Natural killer cell (primary cell): ENCODE data around the gene ADAMTS18. TPM values are rescaled to one million over a fixed set of nuclear protein-coding genes. Genes with fewer than 3 reads are reported as not detected.

Experiments
- ATAC-seq, 3 donors: fragments of 150-1000 bp in 2 of 3; fragments of 200-7000 bp in 1 of 3; cut with Tn5 transposase; 1 replicate in 1 of 3; 2 replicates in 2 of 3; pipeline ENCODE4 v1.10.0; 2021; ENCODE audit warnings: mild to moderate bottlenecking in 2 of 3, moderate library complexity in 2 of 3
- DNase-seq, 2 donors: peaks; one replicate each; pipeline versions ENCODE4 v3.0.0 to v3.0.0-alpha.2; 2013 to 2021; ENCODE audit warnings: mixed read lengths in 1 of 2
- H3K27ac ChIP-seq: one replicate; pipeline ENCODE4 v1.5.1; 2013; ENCODE audit warnings: mild to moderate bottlenecking, low read length
- H3K27me3 ChIP-seq: one replicate; pipeline ENCODE4 v1.6.1; 2013; ENCODE audit warnings: low read length; ENCODE audit not compliant: control insufficient read depth, insufficient read depth
- H3K36me3 ChIP-seq: one replicate; pipeline ENCODE4 v1.6.1; 2013; ENCODE audit warnings: low read length; ENCODE audit not compliant: control insufficient read depth, insufficient read depth
- H3K4me1 ChIP-seq: one replicate; pipeline ENCODE4 v1.6.1; 2013; ENCODE audit warnings: low read length; ENCODE audit not compliant: control insufficient read depth, insufficient read depth
- H3K4me3 ChIP-seq: one replicate; pipeline ENCODE4 v1.5.1; 2013; ENCODE audit warnings: low read length
- H3K9me3 ChIP-seq: one replicate; pipeline ENCODE4 v1.6.1; 2013; ENCODE audit warnings: low read length; ENCODE audit not compliant: control insufficient read depth, insufficient read depth
- H3K27ac Mint-ChIP-seq, 2 donors: one replicate each; pipeline ENCODE4 v1.8.0; 2022; ENCODE audit warnings: mild to moderate bottlenecking in 2 of 2, mixed read lengths in 2 of 2, moderate library complexity in 1 of 2
- H3K27me3 Mint-ChIP-seq, 2 donors: one replicate each; pipeline ENCODE4 v1.8.0; 2022; ENCODE audit warnings: low read depth in 2 of 2, mixed read lengths in 2 of 2
- H3K36me3 Mint-ChIP-seq: one replicate; pipeline ENCODE4 v1.8.0; 2022; ENCODE audit warnings: mixed read lengths
- H3K4me1 Mint-ChIP-seq, 2 donors: one replicate each; pipeline ENCODE4 v1.8.0; 2022; ENCODE audit warnings: mixed read lengths in 2 of 2
- H3K4me3 Mint-ChIP-seq: one replicate; pipeline ENCODE4 v1.8.0; 2022; ENCODE audit warnings: mild to moderate bottlenecking, moderate library complexity, mixed read lengths
- H3K9me3 Mint-ChIP-seq, 2 donors: one replicate each; pipeline ENCODE4 v1.8.0; 2022; ENCODE audit warnings: mixed read lengths in 2 of 2
- WGBS: methylation state at CpG from one replicate; pipeline ENCODE4 v1.1.7; 2013; ENCODE audit warnings: missing lambda C conversion rate; ENCODE audit not compliant: insufficient coverage; 5-methylcytosine and 5-hydroxymethylcytosine counted together
- intact Hi-C: fragments of 100-400 bp; cut with micrococcal nuclease; formaldehyde crosslinking; loops from one replicate; pipeline ENCODE4 v1.14.2; 2022
- total RNA-seq, 4 donors: library from RNA; stranded (reverse); fragments of 120-200 nt in 1 of 4; gene quantifications; one replicate each; pipeline versions ENCODE4 v1.2.3 to v1.2.4, GENCODE V29; 2013 to 2022
- TF ChIP-seq, protein P1 (sequence below): fragments of 200-600 bp; IDR thresholded peaks from one replicate; pipeline ENCODE4 v1.8.0; 2022; ENCODE audit warnings: antibody characterized with exemption

ADAMTS18 gene
- total RNA-seq, 3 donors from 2014 or later (not counting 1 experiment from before 2014, with no cell fraction given) = not detected

DNA sequence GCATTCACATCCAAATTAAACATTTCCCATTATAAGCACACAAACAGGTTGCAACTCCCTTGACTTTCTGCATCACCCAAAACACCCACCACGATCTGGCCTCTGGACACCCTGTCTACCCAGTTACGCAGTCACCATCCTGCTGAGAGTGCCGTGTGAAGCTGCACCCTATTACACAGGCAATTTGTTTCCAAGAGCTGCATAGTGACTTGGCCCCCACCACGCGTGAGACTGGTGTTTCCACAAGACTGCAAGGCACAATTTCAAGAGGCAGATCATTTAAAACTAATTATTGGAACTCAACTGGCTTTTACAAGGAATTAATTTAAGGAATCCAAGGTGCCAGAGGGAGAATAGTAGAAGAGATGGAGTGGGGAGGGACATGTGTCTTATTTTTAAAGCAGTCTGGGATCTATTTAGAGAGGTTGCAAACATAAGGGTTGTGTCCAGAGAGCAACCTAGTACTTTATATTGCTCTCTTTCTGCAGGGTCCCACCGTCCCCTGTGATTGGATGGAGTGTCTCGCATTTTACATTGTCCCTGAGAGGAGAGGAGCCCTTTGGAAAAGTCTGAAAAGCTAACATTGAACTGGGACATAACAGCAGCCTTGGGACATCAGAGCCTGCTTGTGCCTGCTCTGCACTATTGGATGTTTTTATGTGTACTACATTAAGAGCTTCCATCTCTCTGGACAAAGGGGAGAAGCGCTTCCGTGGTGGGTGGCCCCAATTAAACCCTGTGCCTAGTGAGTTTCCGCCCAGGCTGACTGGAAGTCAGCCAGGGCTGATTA lies 8.7 kb upstream of the ADAMTS18 start:
- WGBS = 76% methylated on average over 10 of the region's 10 CpGs
- Mint-ChIP-seq H3K9me3 (no peaks in the 10 kb centered on the region), H3K36me3 (no peaks in the 10 kb centered on the region), H3K4me1 (no peaks in the 10 kb centered on the region), H3K27ac (no peak overlapping the region), H3K27me3 (peaks cover 10 to 35% of the 10 kb centered on the region in 2 donors), H3K4me3 (no peak overlapping the region)
- Histone ChIP-seq H3K9me3 (no peaks in the 10 kb centered on the region), H3K4me1 (no peaks in the 10 kb centered on the region), H3K27me3 (no peaks in the 10 kb centered on the region), H3K27ac (no peak overlapping the region), H3K36me3 (no peaks in the 10 kb centered on the region), H3K4me3 (no peak overlapping the region)
- DNase-seq = no peak
- ATAC-seq = no peak
- intact Hi-C loops = no loop called here
- TF ChIP-seq, protein P1, sequence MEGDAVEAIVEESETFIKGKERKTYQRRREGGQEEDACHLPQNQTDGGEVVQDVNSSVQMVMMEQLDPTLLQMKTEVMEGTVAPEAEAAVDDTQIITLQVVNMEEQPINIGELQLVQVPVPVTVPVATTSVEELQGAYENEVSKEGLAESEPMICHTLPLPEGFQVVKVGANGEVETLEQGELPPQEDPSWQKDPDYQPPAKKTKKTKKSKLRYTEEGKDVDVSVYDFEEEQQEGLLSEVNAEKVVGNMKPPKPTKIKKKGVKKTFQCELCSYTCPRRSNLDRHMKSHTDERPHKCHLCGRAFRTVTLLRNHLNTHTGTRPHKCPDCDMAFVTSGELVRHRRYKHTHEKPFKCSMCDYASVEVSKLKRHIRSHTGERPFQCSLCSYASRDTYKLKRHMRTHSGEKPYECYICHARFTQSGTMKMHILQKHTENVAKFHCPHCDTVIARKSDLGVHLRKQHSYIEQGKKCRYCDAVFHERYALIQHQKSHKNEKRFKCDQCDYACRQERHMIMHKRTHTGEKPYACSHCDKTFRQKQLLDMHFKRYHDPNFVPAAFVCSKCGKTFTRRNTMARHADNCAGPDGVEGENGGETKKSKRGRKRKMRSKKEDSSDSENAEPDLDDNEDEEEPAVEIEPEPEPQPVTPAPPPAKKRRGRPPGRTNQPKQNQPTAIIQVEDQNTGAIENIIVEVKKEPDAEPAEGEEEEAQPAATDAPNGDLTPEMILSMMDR = no peak

DNA sequence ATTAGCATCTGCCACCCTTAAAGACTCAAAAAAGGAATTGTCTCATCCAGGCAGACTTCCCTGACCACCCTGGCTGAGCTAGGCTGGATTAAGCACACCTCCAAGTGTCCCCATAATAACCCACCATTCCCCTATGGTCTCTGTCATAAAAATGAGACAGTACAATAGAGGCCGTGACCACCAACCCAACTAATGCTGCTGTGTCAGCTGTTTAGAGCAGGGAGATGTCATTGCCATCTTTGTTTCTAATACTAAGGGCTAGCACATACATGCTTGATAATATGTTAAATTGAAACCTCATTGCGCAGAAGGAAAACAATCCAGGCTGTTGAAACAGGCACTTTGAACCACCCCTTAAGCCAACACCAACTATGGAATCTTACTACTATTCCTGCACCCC lies 7.2 kb upstream of the ADAMTS18 start:
- no peaks in the 10 kb centered on the region for H3K9me3 Mint-ChIP-seq
- no peaks in the 10 kb centered on the region for H3K36me3 ChIP-seq
- no peaks in the 10 kb centered on the region for H3K36me3 Mint-ChIP-seq
- TF ChIP-seq, protein P1 = no peak
- no peak for ATAC-seq
- no peaks in the 10 kb centered on the region for H3K4me1 ChIP-seq
- no peaks in the 10 kb centered on the region for H3K9me3 ChIP-seq
- intact Hi-C loops = no loop called here
- no peak overlapping the region for H3K4me3 ChIP-seq
- H3K27ac ChIP-seq = no peak overlapping the region
- no peaks in the 10 kb centered on the region for H3K27me3 ChIP-seq
- WGBS = 94% methylated on average over 1 of the region's 2 CpGs
- H3K4me1 Mint-ChIP-seq = no peaks in the 10 kb centered on the region
- H3K27ac Mint-ChIP-seq = no peak overlapping the region
- H3K4me3 Mint-ChIP-seq = no peak overlapping the region
- peaks cover 10 to 37% of the 10 kb centered on the region in 2 donors for H3K27me3 Mint-ChIP-seq
- DNase-seq = no peak

DNA sequence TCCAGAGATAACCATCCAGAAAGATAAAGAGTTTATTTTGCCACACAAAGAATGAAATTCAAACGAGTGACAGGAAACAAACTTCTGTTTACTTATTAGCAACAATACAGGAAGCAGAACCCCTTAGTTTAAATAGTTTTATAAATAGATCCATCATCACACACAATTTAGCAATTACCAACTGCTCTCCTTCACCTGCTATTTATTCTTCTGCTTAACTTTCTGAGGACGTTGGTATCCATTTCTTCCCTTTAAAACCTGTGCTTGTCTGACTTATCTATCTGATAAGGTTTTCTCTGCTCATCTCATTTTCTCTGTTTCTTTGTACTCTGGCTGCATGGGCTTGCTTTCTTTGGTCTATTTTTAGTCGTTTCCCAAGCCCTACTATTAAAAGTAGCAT lies 4.3 kb upstream of the ADAMTS18 start:
- no peak overlapping the region for H3K4me3 Mint-ChIP-seq
- H3K27ac Mint-ChIP-seq = no peak overlapping the region
- Histone ChIP-seq H3K36me3 (no peaks in the 10 kb centered on the region), H3K9me3 (no peaks in the 10 kb centered on the region), H3K27me3 (no peaks in the 10 kb centered on the region), H3K4me3 (no peak overlapping the region), H3K27ac (no peak overlapping the region), H3K4me1 (no peaks in the 10 kb centered on the region)
- DNase-seq (no peak), ATAC-seq (no peak)
- peaks cover 17 to 47% of the 10 kb centered on the region in 2 donors for H3K27me3 Mint-ChIP-seq
- TF ChIP-seq, protein P1 = no peak
- H3K9me3 Mint-ChIP-seq = no peaks in the 10 kb centered on the region
- no peaks in the 10 kb centered on the region for H3K36me3 Mint-ChIP-seq
- 5% methylated on average over 2 of the region's 3 CpGs for whole genome bisulfite sequencing
- intact Hi-C loops = no loop called here
- H3K4me1 Mint-ChIP-seq = no peaks in the 10 kb centered on the region

DNA sequence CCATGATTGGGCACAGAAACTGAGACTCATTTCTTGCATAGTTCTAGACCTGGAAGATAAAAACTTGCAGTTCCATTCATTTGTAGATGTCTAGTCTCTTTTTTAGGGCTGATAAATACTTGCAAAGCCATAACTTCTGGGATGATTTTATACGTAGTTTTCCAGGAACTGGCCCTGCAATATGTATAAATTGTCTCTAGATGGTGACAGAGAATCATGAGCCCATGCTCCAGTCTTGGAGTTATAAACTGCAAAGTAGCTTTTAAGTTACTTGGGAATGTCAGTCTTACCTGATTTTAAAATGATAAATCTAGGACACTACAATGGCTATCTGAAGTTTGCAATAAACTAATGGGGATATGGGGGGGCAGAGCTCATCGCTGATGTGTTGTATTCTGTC lies 3.0 kb upstream of the ADAMTS18 start:
- Mint-ChIP-seq H3K36me3 (peaks cover 6% of the 10 kb centered on the region), H3K27ac (no peak overlapping the region), H3K4me3 (no peak overlapping the region), H3K4me1 (no peaks in the 10 kb centered on the region), H3K9me3 (no peaks in the 10 kb centered on the region), H3K27me3 (peaks cover 22 to 60% of the 10 kb centered on the region in 2 donors)
- DNase-seq (no peak), ATAC-seq (no peak)
- Histone ChIP-seq H3K4me3 (no peak overlapping the region), H3K9me3 (no peaks in the 10 kb centered on the region), H3K27ac (no peak overlapping the region), H3K27me3 (no peaks in the 10 kb centered on the region), H3K36me3 (no peaks in the 10 kb centered on the region), H3K4me1 (no peaks in the 10 kb centered on the region)
- TF ChIP-seq, protein P1 = no peak
- intact Hi-C loops = no loop called here
- 50% methylated on average over 2 of the region's 2 CpGs for WGBS
